ENCODE data around the gene VPS13D. TPM values are rescaled to one million over a fixed set of nuclear protein-coding genes. Genes with fewer than 3 reads are reported as not detected.

VPS13D gene
- total RNA-seq, 1 experiment from 2014 or later: 31.6 TPM

DNA sequence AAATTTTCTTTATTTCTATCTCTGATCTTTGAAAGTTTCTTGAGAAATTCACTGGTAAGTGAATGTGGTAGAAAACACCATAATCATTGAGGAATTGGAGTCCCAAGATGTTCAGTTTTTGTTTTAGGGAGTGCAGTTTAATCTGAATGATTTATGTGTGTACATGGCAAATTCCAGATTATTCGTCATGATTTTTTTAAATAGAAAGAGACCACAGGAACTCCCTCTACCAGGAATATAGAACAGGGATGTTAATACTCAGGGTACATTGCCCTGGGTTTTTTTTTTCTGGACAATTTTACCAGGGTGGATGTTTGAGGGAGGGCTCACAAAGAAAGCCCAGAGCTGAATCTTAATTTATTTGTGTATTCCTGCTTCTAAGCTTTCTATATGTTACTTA lies 109.0 kb downstream of the VPS13D start (continued):
- TF ChIP-seq CBX3 (IDR thresholded peaks at IDR 0.05; ENCODE audit: low read depth) (no peak), POLR2AphosphoS5 (IDR thresholded peaks at IDR 0.05; ENCODE audit: low read depth, low read length) (no peak), ELF1 (IDR thresholded peaks at IDR 0.05; ENCODE audit: borderline replicate concordance, low read depth) (no peak), EZH2 (IDR thresholded peaks at IDR 0.05) (no peak), SRF (IDR thresholded peaks at IDR 0.05; ENCODE audit: low read depth) (no peak), YY1 (IDR thresholded peaks at IDR 0.05; ENCODE audit: extremely low read depth, insufficient replicate concordance, low read depth, low read length) (no peak), SIN3A (IDR thresholded peaks at IDR 0.05; ENCODE audit: low read depth) (no peak), JUND (IDR thresholded peaks at IDR 0.05) (no peak)
- TF ChIP-seq, protein P1, sequence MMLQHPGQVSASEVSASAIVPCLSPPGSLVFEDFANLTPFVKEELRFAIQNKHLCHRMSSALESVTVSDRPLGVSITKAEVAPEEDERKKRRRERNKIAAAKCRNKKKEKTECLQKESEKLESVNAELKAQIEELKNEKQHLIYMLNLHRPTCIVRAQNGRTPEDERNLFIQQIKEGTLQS (IDR thresholded peaks at IDR 0.05): no peak
- TF ChIP-seq, protein P2, sequence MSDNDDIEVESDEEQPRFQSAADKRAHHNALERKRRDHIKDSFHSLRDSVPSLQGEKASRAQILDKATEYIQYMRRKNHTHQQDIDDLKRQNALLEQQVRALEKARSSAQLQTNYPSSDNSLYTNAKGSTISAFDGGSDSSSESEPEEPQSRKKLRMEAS (IDR thresholded peaks at IDR 0.05): no peak

DNA sequence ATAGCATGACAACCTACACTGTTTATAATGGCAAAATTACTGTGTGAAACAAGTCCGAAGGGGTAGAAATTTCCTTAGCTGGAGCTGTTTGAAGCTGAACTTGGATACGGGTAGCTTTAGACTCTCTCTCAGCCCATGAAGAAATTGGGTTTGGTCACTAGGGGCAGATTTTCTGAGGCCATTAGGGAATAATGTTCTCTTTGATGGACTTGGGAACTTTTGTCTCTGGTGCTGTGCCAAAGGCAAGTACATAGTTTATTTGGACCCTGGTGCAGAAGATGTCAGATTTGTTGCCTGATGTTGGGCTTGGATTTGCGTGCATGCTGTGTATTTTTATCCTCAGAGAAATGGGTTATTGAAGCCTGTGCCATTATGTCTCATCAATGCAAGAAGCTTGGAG lies 109.6 kb downstream of the VPS13D start:
- CTCF ChIA-PET: interaction anchor here (0.7 to 1.5 kb wide), 5 partner anchors 8 to 320 kb away, joined by 3 to 5 read pairs (median 3); partner anchors contain the start of gene DHRS3
- Histone ChIP-seq H3K9ac (ENCODE audit: low read length) (no peak overlapping the region), H3K79me2 (ENCODE audit: insufficient read depth, low read length) (no peaks in the 10 kb centered on the region), H3K4me3 (replicated peaks in 1 of 2; ENCODE audit: low read depth in 1 of 2, low read length in 2 of 2) (no peak overlapping the region), H4K20me1 (ENCODE audit: insufficient read depth) (no peaks in the 10 kb centered on the region), H2AFZ (ENCODE audit: low read depth, low read length, poor library complexity, severe bottlenecking) (no peak overlapping the region), H3K36me3 (ENCODE audit: control insufficient read depth in 1 of 2, insufficient read depth in 2 of 2, low read length in 2 of 2) (no peaks in the 10 kb centered on the region), H3K4me2 (ENCODE audit: low read length) (no peak overlapping the region), H3K4me1 (ENCODE audit: control insufficient read depth in 1 of 2, insufficient read depth in 2 of 2, low read length in 2 of 2) (peaks cover 0 to 5% of the 10 kb centered on the region in 2 experiments; a peak in 1 of 4 replicates), H3K27ac (ENCODE audit: low read depth, low read length) (no peak overlapping the region), H3K27me3 (ENCODE audit: insufficient read depth, low read length) (no peaks in the 10 kb centered on the region), H3K9me3 (ENCODE audit: control insufficient read depth in 1 of 2, insufficient read depth in 1 of 2, low read depth in 1 of 2, low read length in 2 of 2) (no peaks in the 10 kb centered on the region), H3K9me2 (ENCODE audit: insufficient read depth) (no peaks in the 10 kb centered on the region)
- POLR2A ChIA-PET: no interaction called here
- TF ChIP-seq JUND (IDR thresholded peaks at IDR 0.05) (no peak), ZNF274 (IDR thresholded peaks at IDR 0.05; ENCODE audit: low read depth, low read length) (no peak)
- TF ChIP-seq, protein P3, sequence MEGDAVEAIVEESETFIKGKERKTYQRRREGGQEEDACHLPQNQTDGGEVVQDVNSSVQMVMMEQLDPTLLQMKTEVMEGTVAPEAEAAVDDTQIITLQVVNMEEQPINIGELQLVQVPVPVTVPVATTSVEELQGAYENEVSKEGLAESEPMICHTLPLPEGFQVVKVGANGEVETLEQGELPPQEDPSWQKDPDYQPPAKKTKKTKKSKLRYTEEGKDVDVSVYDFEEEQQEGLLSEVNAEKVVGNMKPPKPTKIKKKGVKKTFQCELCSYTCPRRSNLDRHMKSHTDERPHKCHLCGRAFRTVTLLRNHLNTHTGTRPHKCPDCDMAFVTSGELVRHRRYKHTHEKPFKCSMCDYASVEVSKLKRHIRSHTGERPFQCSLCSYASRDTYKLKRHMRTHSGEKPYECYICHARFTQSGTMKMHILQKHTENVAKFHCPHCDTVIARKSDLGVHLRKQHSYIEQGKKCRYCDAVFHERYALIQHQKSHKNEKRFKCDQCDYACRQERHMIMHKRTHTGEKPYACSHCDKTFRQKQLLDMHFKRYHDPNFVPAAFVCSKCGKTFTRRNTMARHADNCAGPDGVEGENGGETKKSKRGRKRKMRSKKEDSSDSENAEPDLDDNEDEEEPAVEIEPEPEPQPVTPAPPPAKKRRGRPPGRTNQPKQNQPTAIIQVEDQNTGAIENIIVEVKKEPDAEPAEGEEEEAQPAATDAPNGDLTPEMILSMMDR (IDR thresholded peaks at IDR 0.05 in 2 of 3, conservative IDR thresholded peaks at IDR 0.05 in 1 of 3; ENCODE audit: borderline replicate concordance in 1 of 3, insufficient read depth in 1 of 3, low read depth in 2 of 3, low read length in 2 of 3): peak in 2 of 3 experiments; percentile 38 to 43; a peak in 2 of 6 replicates
- no peak for DNase-seq (ENCODE audit: low read depth, low spot score)
- intact Hi-C loops (cut with micrococcal nuclease): no loop called here
- no TSS peak for BruUV-seq (replicated peaks)
- peak; percentile 65 for ATAC-seq
- RAD21 ChIA-PET (ENCODE audit: low non-redundant PET in 1 of 2, low total read pairs in 2 of 2, uncharacterized antibody in 2 of 2, unreplicated experiment in 2 of 2): no interaction called here

Data from HCT116 (cell line).